Stomach (tissue), 9 donors: ENCODE data around the gene NUP98. TPM values are rescaled to one million over a fixed set of nuclear protein-coding genes. Genes with fewer than 3 reads are reported as not detected.

Experiments used
- DNase-seq, 2 donors: peaks; one replicate each; pipeline versions ENCODE4 v3.0.0 to v3.0.0-alpha.2; 2013 to 2019
- H3K27ac ChIP-seq, 5 donors: fragments of 200-600 bp in 4 of 5; sonication (generic) in 4 of 5; one replicate each; pipeline ENCODE4 v1.5.1; 2013 to 2019; ENCODE audit warnings: mild to moderate bottlenecking in 1 of 5, moderate library complexity in 1 of 5
- H3K27me3 ChIP-seq, 3 donors: fragments of 200-600 bp; sonication (generic); one replicate each; pipeline ENCODE4 v1.5.1; 2017 to 2019; ENCODE audit warnings: mixed run types in 1 of 3
- H3K36me3 ChIP-seq, 4 donors: fragments of 200-600 bp; sonication (generic); 1 replicate in 3 of 4; 2 replicates in 1 of 4; pipeline ENCODE4 v1.5.1; 2016 to 2019
- H3K4me1 ChIP-seq, 4 donors: fragments of 200-600 bp; sonication (generic); one replicate each; pipeline ENCODE4 v1.5.1; 2016 to 2019
- H3K4me3 ChIP-seq, 4 donors: fragments of 200-600 bp; sonication (generic) in 3 of 4; one replicate each; pipeline ENCODE4 v1.5.1; 2016 to 2019; ENCODE audit warnings: mild to moderate bottlenecking in 1 of 4
- H3K9me3 ChIP-seq, 4 donors: fragments of 200-600 bp; sonication (generic); one replicate each; pipeline ENCODE4 v1.5.1; 2016 to 2019
- CTCF ChIP-seq, 7 experiments: fragments of 450-650 bp in 4 of 7; fragments of 200-600 bp in 3 of 7; sonication (generic) in 3 of 7; IDR thresholded peaks; one replicate each; pipeline ENCODE4 v1.5.1; 2016 to 2019; ENCODE audit warnings: antibody characterized with exemption in 7 of 7, control low read depth in 2 of 7, mild to moderate bottlenecking in 1 of 7
- EP300 ChIP-seq: sonication (generic); formaldehyde crosslinking; IDR thresholded peaks from one replicate; pipeline ENCODE4 v1.6.1; 2017; ENCODE audit warnings: antibody characterized with exemption
- POLR2A ChIP-seq, 4 donors: fragments of 450-650 bp; IDR thresholded peaks; one replicate each; pipeline ENCODE4 v1.6.1; 2016; ENCODE audit warnings: antibody characterized with exemption in 4 of 4, control low read depth in 2 of 4, mild to moderate bottlenecking in 1 of 4, moderate library complexity in 1 of 4
- POLR2AphosphoS5 ChIP-seq, 3 donors: sonication (generic); formaldehyde crosslinking; IDR thresholded peaks; one replicate each; pipeline ENCODE4 v1.6.1; 2016; ENCODE audit warnings: antibody characterized with exemption in 3 of 3
- WGBS, 5 donors: extraction: QIAGEN DNeasy Blood & Tissue Kit in 3 of 5; methylation state at CpG; one replicate each; pipeline versions ENCODE4 v1.1.5 to v1.1.7; 2013 to 2018; 5-methylcytosine and 5-hydroxymethylcytosine counted together
- intact Hi-C: fragments of 100-400 bp; cut with DNase I; formaldehyde crosslinking; loops from one replicate; pipeline ENCODE4 v1.15.1; 2023; ENCODE audit warnings: low total_unique reads
- polyA plus RNA-seq, 3 donors: library from polyadenylated mRNA; stranded (reverse); fragments of 200-250 nt; gene quantifications; one replicate each; pipeline ENCODE4 v1.2.3, GENCODE V29; 2013
- total RNA-seq, 5 donors: library from RNA; depleted of rRNA; stranded (reverse); fragments of >200 nt; gene quantifications; one replicate each; pipeline versions ENCODE4 v1.1.0 to v1.2.3, GENCODE V29; 2014 to 2016
- donor health status: healthy with polysubstance abuse.
- donor health status: Bipolar disorder and iron deficiency.
- donor health status: healthy.

NUP98 gene
- total and polyA plus RNA-seq, 8 donors = 16.2 to 132 (median 54.9) TPM

GRCh38 chr11:3712274-3712673 is 85.1 kb downstream of the NUP98 start:
- WGBS, 5 donors = 66 to 73% (median 68%) methylated on average over 6 of the region's 6 CpGs
- no peak for TF ChIP-seq CTCF (IDR thresholded peaks at IDR 0.05)
- TF ChIP-seq POLR2AphosphoS5 (IDR thresholded peaks at IDR 0.05) = no peak
- no peak for TF ChIP-seq EP300
- TF ChIP-seq POLR2A (IDR thresholded peaks at IDR 0.05) = no peak
- H3K4me3 ChIP-seq = no peak overlapping the region
- H3K27me3 ChIP-seq = no peaks in the 10 kb centered on the region
- H3K27ac ChIP-seq = no peak overlapping the region
- DNase-seq = no peak
- peaks cover 53 to 98% (median 95%) of the 10 kb centered on the region in 4 donors for H3K36me3 ChIP-seq
- no peaks in the 10 kb centered on the region for H3K4me1 ChIP-seq
- H3K9me3 ChIP-seq = no peaks in the 10 kb centered on the region
- intact Hi-C loops = no loop called here

- peaks cover 43 to 97% (median 93%) of the 10 kb centered on the region in 4 donors for H3K36me3 ChIP-seq
- intact Hi-C loops = no loop called here
- 92 to 97% (median 95%) methylated on average over 4 of the region's 4 CpGs for WGBS, 5 donors
Observed at GRCh38 chr11:3710485-3711259, 86.7 kb downstream of the NUP98 start.

GRCh38 chr11:3709977-3710376 is 87.4 kb downstream of the NUP98 start:
- WGBS, 5 donors = 55 to 88% (median 85%) methylated on average over 1 of the region's 1 CpG
- peaks cover 44 to 97% (median 93%) of the 10 kb centered on the region in 4 donors for H3K36me3 ChIP-seq

More at GRCh38 chr11:3710485-3711259, 86.7 kb downstream of the NUP98 start:
- no peaks in the 10 kb centered on the region for H3K9me3 ChIP-seq
- H3K27ac ChIP-seq = no peak overlapping the region
- H3K27me3 ChIP-seq = no peaks in the 10 kb centered on the region
- no peaks in the 10 kb centered on the region for H3K4me1 ChIP-seq
- TF ChIP-seq POLR2AphosphoS5 (IDR thresholded peaks at IDR 0.05) = no peak
- no peak for TF ChIP-seq POLR2A (IDR thresholded peaks at IDR 0.05)
- no peak for TF ChIP-seq EP300
- no peak for TF ChIP-seq CTCF (IDR thresholded peaks at IDR 0.05)
- H3K4me3 ChIP-seq = no peak overlapping the region
- no peak for DNase-seq

GRCh38 chr11:3707176-3707575 is 90.2 kb downstream of the NUP98 start:
- intact Hi-C loops = no loop called here
- Histone ChIP-seq H3K27me3 (no peaks in the 10 kb centered on the region), H3K36me3 (peaks cover 42 to 97% (median 93%) of the 10 kb centered on the region in 4 donors), H3K27ac (no peak overlapping the region), H3K4me3 (no peak overlapping the region), H3K9me3 (no peaks in the 10 kb centered on the region), H3K4me1 (peaks cover 0 to 16% (median 2%) of the 10 kb centered on the region in 4 donors)
- 81 to 90% (median 89%) methylated on average over 2 of the region's 2 CpGs for WGBS, 5 donors
- DNase-seq = no peak
- TF ChIP-seq POLR2AphosphoS5 (IDR thresholded peaks at IDR 0.05) = no peak
- TF ChIP-seq POLR2A (IDR thresholded peaks at IDR 0.05) = no peak
- TF ChIP-seq EP300 = no peak

More at GRCh38 chr11:3709977-3710376, 87.4 kb downstream of the NUP98 start:
- Histone ChIP-seq H3K27me3 (no peaks in the 10 kb centered on the region), H3K27ac (no peak overlapping the region), H3K4me1 (peaks cover 0 to 2% (median 0%) of the 10 kb centered on the region in 4 donors), H3K9me3 (no peaks in the 10 kb centered on the region), H3K4me3 (no peak overlapping the region)
- intact Hi-C loops = no loop called here
- TF ChIP-seq CTCF (IDR thresholded peaks at IDR 0.05) = no peak
- DNase-seq = no peak

- WGBS, 5 donors = 45 to 76% (median 60%) methylated on average over 3 of the region's 3 CpGs
- intact Hi-C loops = no loop called here
- Histone ChIP-seq H3K27ac (no peak overlapping the region), H3K4me1 (peaks cover 0 to 16% (median 2%) of the 10 kb centered on the region in 4 donors), H3K4me3 (no peak overlapping the region), H3K36me3 (peaks cover 54 to 98% (median 96%) of the 10 kb centered on the region in 4 donors), H3K9me3 (no peaks in the 10 kb centered on the region), H3K27me3 (no peaks in the 10 kb centered on the region)
- no peak for DNase-seq
- TF ChIP-seq POLR2A (IDR thresholded peaks at IDR 0.05) (no peak), EP300 (no peak), CTCF (IDR thresholded peaks at IDR 0.05) (no peak), POLR2AphosphoS5 (IDR thresholded peaks at IDR 0.05) (no peak)
Observed at GRCh38 chr11:3703383-3703782, 94.0 kb downstream of the NUP98 start.
